IMR-90 (cell line): ENCODE results near the gene GNAI2. TPM values are rescaled to one million over a fixed set of nuclear protein-coding genes. Genes with fewer than 3 reads are reported as not detected.
A peak's percentile ranks its signal among the peaks of the same experiment; 100 is the strongest.

ENCODE experiments used
- ATAC-seq: fragments of 200-7000 bp; cut with Tn5 transposase; 2 replicates; pipeline ENCODE4 v1.9.1; 2020; ENCODE audit warnings: low read depth, mild to moderate bottlenecking, moderate library complexity
- BruUV-seq: library from RNA; stranded (reverse); fragments of 400-500 nt; replicated peaks from 2 replicates; lab custom pipeline; 2021; lab: Mats Ljungman, UMichigan
- CTCF ChIA-PET: fragments of 300-600 bp; formaldehyde crosslinking; extraction: SDS; loops from one replicate; lab custom pipeline; 2021; ENCODE audit warnings: antibody characterized with exemption; lab: Yijun Ruan, JAX
- POLR2A ChIA-PET: fragments of 300-600 bp; sonication (Branson Sonifier 250); formaldehyde crosslinking; loops from one replicate; lab custom pipeline; 2022; ENCODE audit warnings: antibody characterized with exemption; ENCODE audit not compliant: unreplicated experiment; lab: Charles Lee
- DNase-seq: peaks from one replicate; pipeline ENCODE4 v3.0.0; 2013
- H2AFZ ChIP-seq: replicated peaks from 2 replicates; pipeline ENCODE3; 2013; ENCODE audit warnings: low read length, mild to moderate bottlenecking; ENCODE audit not compliant: poor library complexity
- H2AK5ac ChIP-seq: 2 replicates; pipeline ENCODE4 v1.6.1; 2013; ENCODE audit warnings: low read depth, low read length, inconsistent platforms
- H2AK9ac ChIP-seq: replicated peaks from 2 replicates; pipeline ENCODE3; 2013; ENCODE audit warnings: mild to moderate bottlenecking, low read depth, low read length, moderate library complexity; ENCODE audit not compliant: poor library complexity
- H2BK120ac ChIP-seq: 2 replicates; pipeline ENCODE4 v1.6.1; 2013; ENCODE audit warnings: low read depth, low read length, inconsistent platforms
- H2BK15ac ChIP-seq: 3 replicates; pipeline ENCODE4 v1.6.1; 2013; ENCODE audit warnings: low read depth, low read length, inconsistent platforms
- H2BK20ac ChIP-seq: 2 replicates; pipeline ENCODE4 v1.6.1; 2013; ENCODE audit warnings: low read depth, mild to moderate bottlenecking, inconsistent platforms, low read length, moderate library complexity
- H2BK5ac ChIP-seq: 2 replicates; pipeline ENCODE4 v1.6.1; 2013; ENCODE audit warnings: mild to moderate bottlenecking, low read depth, low read length, inconsistent platforms; ENCODE audit not compliant: poor library complexity, severe bottlenecking
- H3K14ac ChIP-seq: replicated peaks from 2 replicates; pipeline ENCODE4 v1.6.1; 2013; ENCODE audit warnings: low read depth, low read length, inconsistent platforms
- H3K18ac ChIP-seq: 2 replicates; pipeline ENCODE4 v1.6.1; 2013; ENCODE audit warnings: low read depth, low read length, control low read depth
- H3K23ac ChIP-seq: 2 replicates; pipeline ENCODE4 v1.6.1; 2013; ENCODE audit warnings: low read depth, low read length, inconsistent platforms
- H3K27ac ChIP-seq: 2 replicates; pipeline ENCODE4 v1.5.1; 2013; ENCODE audit warnings: mild to moderate bottlenecking, control low read depth, low read length; ENCODE audit not compliant: insufficient read depth
- H3K27me3 ChIP-seq: 2 replicates; pipeline ENCODE4 v1.6.1; 2013; ENCODE audit warnings: low read length; ENCODE audit not compliant: control insufficient read depth, insufficient read depth
- H3K36me3 ChIP-seq: 2 replicates; pipeline ENCODE4 v1.6.1; 2013; ENCODE audit warnings: low read length, mixed read lengths; ENCODE audit not compliant: control insufficient read depth, insufficient read depth
- H3K4ac ChIP-seq: 2 replicates; pipeline ENCODE4 v1.6.1; 2013; ENCODE audit warnings: low read depth, low read length, inconsistent platforms
- H3K4me1 ChIP-seq: 2 replicates; pipeline ENCODE4 v1.6.1; 2013; ENCODE audit warnings: low read length, mixed read lengths; ENCODE audit not compliant: control insufficient read depth, insufficient read depth
- H3K4me2 ChIP-seq: 2 replicates; pipeline ENCODE4 v1.6.1; 2013; ENCODE audit warnings: low read depth, mild to moderate bottlenecking, control low read depth, low read length, moderate library complexity
- H3K4me3 ChIP-seq: 2 replicates; pipeline ENCODE4 v1.5.1; 2013; ENCODE audit warnings: low read depth, mild to moderate bottlenecking, control low read depth, low read length, moderate library complexity; ENCODE audit not compliant: insufficient read depth
- H3K56ac ChIP-seq: 2 replicates; pipeline ENCODE4 v1.6.1; 2013; ENCODE audit warnings: low read length, inconsistent platforms; ENCODE audit not compliant: insufficient read depth; ENCODE audit errors: extremely low read depth
- H3K79me1 ChIP-seq, 2 experiments: 2 replicates each; pipeline ENCODE4 v1.6.1; 2013; ENCODE audit warnings: low read length in 2 of 2, inconsistent platforms in 1 of 2, low read depth in 1 of 2
- H3K9ac ChIP-seq: 2 replicates; pipeline ENCODE4 v1.6.1; 2013; ENCODE audit warnings: low read depth, low read length, control low read depth
- H3K9me1 ChIP-seq: 2 replicates; pipeline ENCODE4 v1.6.1; 2013; ENCODE audit warnings: low read length, inconsistent platforms; ENCODE audit not compliant: insufficient read depth
- H3K9me3 ChIP-seq: 2 replicates; pipeline ENCODE4 v1.6.1; 2013; ENCODE audit warnings: low read length; ENCODE audit not compliant: control insufficient read depth, insufficient read depth
- H4K20me1 ChIP-seq: 2 replicates; pipeline ENCODE4 v1.6.1; 2013; ENCODE audit warnings: low read length, inconsistent platforms; ENCODE audit not compliant: insufficient read depth
- H4K5ac ChIP-seq: 2 replicates; pipeline ENCODE4 v1.6.1; 2013; ENCODE audit warnings: mild to moderate bottlenecking, low read depth, low read length, control low read depth
- H4K8ac ChIP-seq, 2 experiments: 2 replicates each; pipeline ENCODE4 v1.6.1; 2013; ENCODE audit warnings: low read depth in 2 of 2, low read length in 2 of 2, control low read depth in 1 of 2, inconsistent platforms in 1 of 2
- H4K91ac ChIP-seq: 2 replicates; pipeline ENCODE4 v1.6.1; 2013; ENCODE audit warnings: low read depth, low read length, inconsistent platforms; ENCODE audit not compliant: insufficient read depth
- CEBPB ChIP-seq: IDR thresholded peaks from 2 replicates; pipeline ENCODE4 v1.6.1; 2012; ENCODE audit warnings: low read depth, low read length, improper control_type of control experiment
- WGBS, 2 experiments: methylation state at CpG; one replicate each; pipeline versions ENCODE4 v1.1.5 to v1.1.7; 2013; ENCODE audit warnings: missing lambda C conversion rate in 2 of 2; ENCODE audit not compliant: insufficient read length in 1 of 2; ENCODE audit errors: extremely low coverage in 2 of 2; 5-methylcytosine and 5-hydroxymethylcytosine counted together
- dilution Hi-C: fragments of 300-500 bp; cut with HindIII; formaldehyde crosslinking; loops from one replicate; pipeline ENCODE4 v1.14.3; 2018; ENCODE audit warnings: low sequenced_read_pairs; ENCODE audit not compliant: unreplicated experiment
- in situ Hi-C: fragments of 300-500 bp; cut with MboI; formaldehyde crosslinking; loops from 3 replicates; pipeline ENCODE4 v1.14.3; 2019; ENCODE audit warnings: low sequenced_read_pairs, inconsistent platforms, mixed read lengths
- intact Hi-C: fragments of 100-400 bp; cut with micrococcal nuclease; formaldehyde crosslinking; loops from 2 replicates; pipeline ENCODE4 v1.10.0; 2022
- polyA plus RNA-seq, 3 experiments: library from polyadenylated mRNA; depleted of rRNA; stranded (reverse); fragments of >200 nt; gene quantifications; 2 replicates each; pipeline ENCODE4 v1.2.3, GENCODE V29; 2012; ENCODE audit warnings: low replicate concordance in 1 of 3
- total RNA-seq: library from RNA; depleted of rRNA; stranded (reverse); fragments of >200 nt; gene quantifications from 2 replicates; pipeline ENCODE4 v1.2.3, GENCODE V29; 2012

The GNAI2 gene
- total and polyA plus RNA-seq, 2 of the 4 experiments (the other 2 are of a cell fraction): 867 to 1,079 TPM

DNA sequence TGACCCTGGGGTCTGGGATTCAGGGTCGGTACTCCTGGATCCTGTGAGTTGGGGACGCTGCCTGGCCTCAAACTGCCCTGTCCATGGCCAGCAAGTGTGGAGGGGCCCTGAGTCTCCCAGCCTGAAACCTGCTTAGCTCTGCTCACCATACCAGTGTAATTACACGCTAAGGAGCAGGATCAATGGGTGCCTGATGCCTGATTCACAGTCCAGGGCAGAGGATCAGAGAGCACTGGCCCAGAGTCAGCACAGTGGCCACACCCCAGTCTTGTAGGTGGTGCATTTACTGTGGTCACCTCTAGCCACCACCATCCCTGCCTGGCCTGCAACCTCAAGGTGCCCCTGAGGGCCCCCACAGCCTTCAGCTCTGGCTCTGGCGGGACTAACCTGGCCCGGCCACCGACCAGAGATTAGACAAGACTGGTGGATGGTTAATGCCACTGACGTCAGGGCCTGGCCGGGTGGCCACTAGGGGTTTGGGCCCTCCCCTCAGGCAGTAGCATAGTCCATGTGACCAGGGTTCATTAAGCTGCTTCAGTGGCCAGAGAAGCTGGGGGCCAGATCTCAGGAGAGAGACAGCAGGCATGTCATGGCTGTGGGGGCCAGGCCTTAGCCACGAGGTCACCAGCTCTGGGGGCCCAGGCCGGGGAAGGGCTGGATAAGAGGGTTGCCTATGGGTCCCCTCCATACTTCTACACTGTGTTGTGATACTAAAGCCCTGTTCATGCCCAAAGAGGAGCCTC is 34.3 kb upstream of the GNAI2 start:
- dilution Hi-C loops (no loop called here), intact Hi-C loops (no loop called here), in situ Hi-C loops (no loop called here)
- H3K23ac ChIP-seq: no peak overlapping the region
- no peak overlapping the region for H3K27ac ChIP-seq
- CTCF ChIA-PET: no interaction called here
- no peak overlapping the region for H4K5ac ChIP-seq
- no peak overlapping the region for H2BK20ac ChIP-seq
- no peak for ATAC-seq
- no peak overlapping the region for H3K56ac ChIP-seq
- H3K36me3 ChIP-seq: no peaks in the 10 kb centered on the region
- H4K91ac ChIP-seq: no peak overlapping the region
- no peak overlapping the region for H3K9ac ChIP-seq
- no TSS peak for BruUV-seq
- no peak overlapping the region for H3K4me3 ChIP-seq
- no peak overlapping the region for H2BK15ac ChIP-seq
- no peaks in the 10 kb centered on the region for H3K9me1 ChIP-seq
- peak overlapping the region; percentile 57 for H2AK9ac ChIP-seq
- 67% methylated on average over 3 of the region's 10 CpGs; no CpG with 5 or more reads in 1 of the 2 experiments for WGBS, 2 experiments
- DNase-seq: no peak
- no peak for TF ChIP-seq CEBPB
- no peak overlapping the region for H3K18ac ChIP-seq
- no peak overlapping the region for H3K4me2 ChIP-seq
- no peak overlapping the region for H3K14ac ChIP-seq
- H2BK120ac ChIP-seq: no peak overlapping the region
- peaks cover 63% of the 10 kb centered on the region for H3K27me3 ChIP-seq
- H3K9me3 ChIP-seq: no peaks in the 10 kb centered on the region
- no peak overlapping the region for H3K4ac ChIP-seq
- H2AK5ac ChIP-seq: no peak overlapping the region
- H4K8ac ChIP-seq: no peak overlapping the region
- no peak overlapping the region for H2BK5ac ChIP-seq
- no peak overlapping the region for H2AFZ ChIP-seq
- POLR2A ChIA-PET: no interaction called here
- no peaks in the 10 kb centered on the region; the same call in 1 of the 2 replicates for H4K20me1 ChIP-seq
- H3K4me1 ChIP-seq: peaks cover 2% of the 10 kb centered on the region; the same call in 1 of the 2 replicates
- no peaks in the 10 kb centered on the region for H3K79me1 ChIP-seq
